Islet of Langerhans (tissue), 1 donor: ENCODE results near the gene PRAMEF7.
"Not testable (repeated sequence)": the region's sequence is repeated elsewhere in the genome, so short reads cannot be mapped to it uniquely, and the experiment has no call there.

Source experiments
- FAIRE-seq: peaks from one replicate; lab custom pipeline; 2011; peaks lifted over from hg19 to GRCh38; lab: Jason Lieb, UNC

PRAMEF7 gene

DNA sequence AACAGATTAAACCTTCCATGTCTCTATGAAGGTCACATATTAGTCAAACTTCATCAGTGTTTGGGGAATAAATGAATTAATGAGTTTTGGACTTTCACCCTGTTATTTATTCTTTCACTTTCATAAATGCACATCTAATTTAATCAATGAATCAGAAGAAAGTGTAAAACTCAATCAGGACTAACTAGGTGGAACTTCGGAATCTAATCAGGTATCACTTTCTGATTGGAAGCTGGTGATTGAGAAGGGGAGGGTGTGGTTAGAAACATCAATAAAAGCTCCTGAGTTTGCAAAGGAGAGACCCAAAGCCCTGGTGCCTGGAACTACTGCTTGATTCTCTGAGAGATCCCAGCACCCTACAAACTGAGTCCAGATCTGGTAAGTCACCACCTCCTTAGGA, at the start of gene PRAMEF7:
Gene PRAMEF7, plus strand, starts transcription at position 301 of the 400 bp plus-strand sequence. CDS start 1,083 bp downstream, outside the sequence.
- not testable (repeated sequence) for FAIRE-seq

DNA sequence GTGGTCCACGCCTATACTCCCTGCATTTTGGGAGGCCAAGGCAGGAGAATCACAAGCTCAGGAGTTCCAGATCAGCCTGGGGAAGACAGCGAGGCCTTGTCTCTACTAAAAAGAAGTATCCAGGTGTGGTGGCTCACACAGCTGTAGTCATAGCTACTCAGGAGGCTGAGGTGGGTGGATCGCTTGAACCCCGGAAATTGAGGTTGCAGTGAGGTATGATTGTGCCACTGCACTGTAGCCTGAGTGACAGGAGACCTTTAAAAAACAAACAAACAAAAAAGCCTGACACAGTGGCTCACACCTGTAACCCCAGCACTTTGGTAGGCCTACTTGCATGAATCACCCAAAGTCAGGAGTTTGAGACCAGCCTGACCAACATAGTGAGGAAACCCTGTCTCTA, 38.0 kb upstream of the PRAMEF7 start:
- FAIRE-seq: not testable (repeated sequence)

DNA sequence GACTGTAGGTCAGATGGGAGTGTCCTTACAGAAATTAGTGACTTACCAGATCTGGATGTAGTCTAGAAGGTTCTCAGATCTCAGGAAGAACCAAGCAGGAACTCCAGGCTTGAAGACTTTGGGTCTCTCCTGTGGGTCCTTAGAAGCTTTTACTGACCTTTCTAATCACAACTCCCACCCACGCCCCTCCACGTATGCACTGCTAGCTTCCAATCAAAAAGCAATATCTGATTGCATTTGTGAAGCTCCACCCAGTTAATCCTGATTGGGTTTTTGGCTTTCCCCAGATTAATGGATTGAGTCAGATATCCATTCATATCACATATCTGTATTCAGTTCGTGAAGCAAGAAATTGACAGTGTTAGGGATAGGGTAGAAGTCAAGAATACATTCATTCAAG, 30.3 kb upstream of the PRAMEF7 start, which contains the start of gene PRAMEF4:
Gene PRAMEF4, minus strand, starts transcription at position 101 of the 400 bp plus-strand sequence. CDS start 2,807 bp downstream, outside the sequence.
- FAIRE-seq: not testable (repeated sequence)

DNA sequence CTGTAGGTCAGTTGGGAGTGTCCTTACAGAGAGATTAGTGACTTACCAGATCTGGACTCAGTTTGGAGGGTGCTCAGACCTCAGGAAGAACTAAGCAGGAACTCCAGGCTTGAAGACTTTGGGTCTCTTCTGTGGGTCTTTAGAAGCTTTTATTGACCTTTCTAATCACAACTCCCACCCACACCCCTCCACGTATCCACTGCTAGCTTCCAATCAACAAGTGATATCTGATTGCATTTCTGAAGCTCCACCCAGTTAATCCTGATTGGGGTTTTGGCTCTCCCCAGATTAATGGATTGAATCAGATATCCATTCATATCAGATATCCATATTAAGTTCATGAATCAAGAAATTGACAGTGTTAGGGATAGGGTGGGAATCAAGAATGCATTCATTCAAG, 18.2 kb upstream of the PRAMEF7 start, which contains the start of gene PRAMEF10:
Gene PRAMEF10, minus strand, starts transcription at position 101 of the 400 bp plus-strand sequence. CDS start 2,423 bp downstream, outside the sequence.
- not testable (repeated sequence) for FAIRE-seq

DNA sequence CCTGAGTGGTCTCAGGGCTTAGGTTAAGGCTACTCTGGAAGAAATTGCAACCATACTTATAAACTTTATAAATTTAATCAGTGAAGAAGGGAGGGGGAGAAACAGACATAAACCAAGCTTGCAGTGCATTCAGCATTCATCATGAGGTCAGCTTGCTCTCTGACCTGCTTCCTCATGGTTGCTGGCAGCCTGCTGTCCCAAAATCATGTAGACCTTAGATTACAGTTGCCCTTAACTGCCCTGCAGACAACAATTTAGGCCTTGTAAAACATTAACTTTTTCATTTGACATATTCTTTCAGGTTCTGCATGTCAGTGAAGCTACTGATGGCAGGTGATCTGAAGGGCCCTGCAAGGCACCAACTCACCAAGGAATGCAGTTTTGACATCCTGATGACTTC, 17.2 kb upstream of the PRAMEF7 start:
- FAIRE-seq: not testable (repeated sequence)

DNA sequence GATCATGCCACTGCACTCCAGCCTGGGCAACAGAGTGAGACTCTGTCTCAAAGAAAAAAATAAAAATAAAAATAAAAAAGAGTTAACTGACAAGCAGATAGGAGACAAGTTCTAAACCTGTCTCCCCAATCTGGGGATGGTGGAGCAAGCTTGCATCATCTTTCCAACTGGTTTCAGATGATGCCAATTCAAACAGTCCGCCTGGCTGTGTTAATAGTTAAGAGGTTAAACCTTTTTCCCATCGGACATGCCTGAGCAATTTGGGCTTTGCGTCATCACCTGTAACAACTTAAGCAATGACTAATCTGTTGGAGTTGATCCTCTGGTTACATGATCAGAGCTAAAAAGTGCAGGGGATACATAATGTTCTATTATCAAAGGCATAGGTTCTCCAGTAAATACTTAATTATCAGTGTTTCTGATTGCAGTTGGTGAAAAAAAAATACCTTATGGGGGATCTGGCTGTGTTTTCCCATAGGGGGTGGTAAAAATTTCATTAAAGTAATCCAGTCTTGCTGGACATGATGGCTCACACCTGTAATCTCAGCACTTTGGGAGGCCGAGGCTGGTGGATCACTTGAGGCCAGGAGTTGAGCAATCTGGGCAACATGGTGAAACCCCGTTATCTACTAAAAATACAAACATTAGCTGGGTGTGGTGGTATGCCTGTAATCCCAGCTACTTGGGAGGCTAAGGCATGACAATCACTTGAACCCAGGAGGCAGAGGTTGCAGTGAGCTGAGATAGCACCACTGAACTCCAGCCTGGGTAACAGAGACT, 12.4 kb upstream of the PRAMEF7 start:
- FAIRE-seq: not testable (repeated sequence)

DNA sequence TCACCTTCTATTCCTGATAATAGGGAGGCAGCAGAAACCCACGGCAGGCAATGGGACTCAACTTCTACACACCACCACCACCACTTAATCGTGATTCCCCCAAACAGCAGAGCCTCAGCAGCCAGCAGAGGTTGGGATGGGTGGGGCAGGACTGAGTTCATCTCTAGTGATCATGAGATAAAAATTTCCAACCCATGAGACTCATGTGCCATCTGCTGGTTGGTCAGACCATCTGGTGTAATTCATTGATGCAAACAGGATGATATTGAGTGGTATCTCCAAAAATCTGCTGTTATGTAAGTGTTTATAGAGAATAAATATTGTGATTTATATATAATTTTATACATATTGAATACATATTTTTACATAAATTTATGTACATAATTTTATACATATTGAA, 5.3 kb downstream of the PRAMEF7 start:
- FAIRE-seq: not testable (repeated sequence)

DNA sequence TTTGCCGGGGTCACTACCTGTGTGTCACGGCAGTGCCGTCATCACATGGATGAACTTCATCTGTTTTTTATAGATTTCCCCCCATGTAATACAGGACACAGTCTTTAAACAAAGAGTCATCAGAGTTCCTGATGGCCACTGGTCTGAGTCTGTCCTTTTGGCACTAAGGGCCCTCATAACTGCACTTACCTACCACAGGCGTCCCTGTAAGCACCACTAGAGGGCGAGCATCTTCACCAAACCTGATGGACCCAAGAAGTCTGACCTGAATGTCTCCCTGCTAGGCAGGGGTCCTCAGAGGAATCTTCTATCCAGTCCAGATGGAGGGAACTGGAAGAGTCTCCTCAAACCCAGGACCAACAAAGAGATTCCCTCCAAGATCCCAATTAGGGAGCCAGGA, 8.0 kb downstream of the PRAMEF7 start:
- not testable (repeated sequence) for FAIRE-seq

DNA sequence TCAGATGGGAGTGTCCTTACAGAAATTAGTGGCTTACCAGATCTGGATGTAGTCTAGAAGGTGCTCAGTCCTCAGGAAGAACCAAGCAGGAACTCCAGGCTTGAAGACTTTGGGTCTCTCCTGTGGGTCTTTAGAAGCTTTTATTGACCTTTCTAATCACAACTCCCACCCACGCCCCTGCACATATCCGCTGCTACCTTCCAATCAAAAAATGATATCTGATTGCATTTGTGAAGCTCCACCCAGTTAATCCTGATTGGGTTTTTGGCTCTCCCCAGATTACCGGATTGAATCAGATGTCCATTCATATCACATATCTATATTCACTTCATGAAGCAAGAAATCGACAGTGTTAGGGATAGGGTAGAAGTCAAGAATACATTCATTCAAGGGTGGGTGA, 31.1 kb downstream of the PRAMEF7 start, which contains the start of gene PRAMEF6:
Gene PRAMEF6, minus strand, starts transcription at position 101 of the 400 bp plus-strand sequence. CDS start 5,062 bp downstream, outside the sequence.
- not testable (repeated sequence) for FAIRE-seq
